ENCODE measurements around the gene CMAS. TPM values are rescaled to one million over a fixed set of nuclear protein-coding genes. Genes with fewer than 3 reads are reported as not detected.

CMAS gene
- total and polyA plus RNA-seq, 2 experiments from 2014 or later: 53.7 to 79.9 TPM

- Histone ChIP-seq H3K9me3 (ENCODE audit: low read depth) (no peaks in the 10 kb centered on the region), H4K20me1 (ENCODE audit: insufficient read depth, poor library complexity, severe bottlenecking) (no peaks in the 10 kb centered on the region), H3K4me2 (no peak overlapping the region), H3K4me1 (ENCODE audit: insufficient read depth) (peaks cover 29% of the 10 kb centered on the region), H3K79me2 (peaks cover 27% of the 10 kb centered on the region), H3K27ac (peak overlapping the region; percentile 68), H3K27me3 (no peaks in the 10 kb centered on the region), H3K4me3 (no peak overlapping the region), H2AFZ (no peak overlapping the region), H3K9me2 (replicated peaks; ENCODE audit: insufficient read depth) (no peaks in the 10 kb centered on the region), H3K36me3 (replicated peaks; ENCODE audit: insufficient read depth, low read depth) (no peaks in the 10 kb centered on the region)
- TF ChIP-seq, protein P1, sequence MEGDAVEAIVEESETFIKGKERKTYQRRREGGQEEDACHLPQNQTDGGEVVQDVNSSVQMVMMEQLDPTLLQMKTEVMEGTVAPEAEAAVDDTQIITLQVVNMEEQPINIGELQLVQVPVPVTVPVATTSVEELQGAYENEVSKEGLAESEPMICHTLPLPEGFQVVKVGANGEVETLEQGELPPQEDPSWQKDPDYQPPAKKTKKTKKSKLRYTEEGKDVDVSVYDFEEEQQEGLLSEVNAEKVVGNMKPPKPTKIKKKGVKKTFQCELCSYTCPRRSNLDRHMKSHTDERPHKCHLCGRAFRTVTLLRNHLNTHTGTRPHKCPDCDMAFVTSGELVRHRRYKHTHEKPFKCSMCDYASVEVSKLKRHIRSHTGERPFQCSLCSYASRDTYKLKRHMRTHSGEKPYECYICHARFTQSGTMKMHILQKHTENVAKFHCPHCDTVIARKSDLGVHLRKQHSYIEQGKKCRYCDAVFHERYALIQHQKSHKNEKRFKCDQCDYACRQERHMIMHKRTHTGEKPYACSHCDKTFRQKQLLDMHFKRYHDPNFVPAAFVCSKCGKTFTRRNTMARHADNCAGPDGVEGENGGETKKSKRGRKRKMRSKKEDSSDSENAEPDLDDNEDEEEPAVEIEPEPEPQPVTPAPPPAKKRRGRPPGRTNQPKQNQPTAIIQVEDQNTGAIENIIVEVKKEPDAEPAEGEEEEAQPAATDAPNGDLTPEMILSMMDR (IDR thresholded peaks at IDR 0.05; ENCODE audit: poor library complexity): no peak
- TF ChIP-seq EZH2phosphoT487 (IDR thresholded peaks at IDR 0.05; ENCODE audit: low read depth, severe bottlenecking, unreplicated experiment) (no peak), EZH2 (IDR thresholded peaks at IDR 0.05; ENCODE audit: borderline replicate concordance) (no peak)
- WGBS (ENCODE audit: low lambda C conversion rate, missing lambda C conversion rate): 44% methylated on average over 2 of the region's 2 CpGs
- DNase-seq (ENCODE audit: low spot score): no peak
Measured at GRCh38 chr12:22044391-22044790, 1.6 kb upstream of the CMAS start.

DNA sequence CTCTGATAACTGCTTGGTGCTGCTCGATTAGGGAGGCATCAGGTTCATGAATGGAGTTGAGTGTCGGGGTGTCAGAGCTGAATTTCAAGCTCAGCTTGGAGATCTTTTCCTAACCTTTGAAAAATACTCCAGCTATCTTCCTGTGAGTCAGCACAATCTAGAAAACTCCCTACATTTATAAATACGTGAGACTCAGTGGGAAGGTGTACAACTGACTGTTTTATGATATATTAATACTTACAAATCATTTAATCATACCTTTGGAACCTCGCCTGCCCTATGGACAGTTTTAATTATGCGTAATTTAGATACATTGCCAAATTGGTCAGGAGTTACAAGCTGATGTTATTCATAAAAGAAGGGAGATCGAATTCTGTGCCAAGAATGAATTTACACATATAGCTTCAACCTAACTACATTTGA lies 961 bp downstream of the CMAS start:
- WGBS (ENCODE audit: low lambda C conversion rate, missing lambda C conversion rate): 29% methylated on average over 6 of the region's 6 CpGs
- peaks cover 47% of the 10 kb centered on the region for H3K79me2 ChIP-seq
- DNase-seq (ENCODE audit: low spot score): no peak

GRCh38 chr12:22047494-22047893 lies 1.5 kb downstream of the CMAS start:
- peak overlapping the region; percentile 94 for H3K27ac ChIP-seq
- H3K27me3 ChIP-seq: no peaks in the 10 kb centered on the region
- no peak overlapping the region for H2AFZ ChIP-seq
- no peaks in the 10 kb centered on the region for H4K20me1 ChIP-seq (ENCODE audit: insufficient read depth, poor library complexity, severe bottlenecking)
- H3K4me1 ChIP-seq (ENCODE audit: insufficient read depth): peaks cover 39% of the 10 kb centered on the region
- no peaks in the 10 kb centered on the region for H3K9me3 ChIP-seq (ENCODE audit: low read depth)
- no peak for DNase-seq (ENCODE audit: low spot score)
- no peaks in the 10 kb centered on the region for H3K9me2 ChIP-seq (replicated peaks; ENCODE audit: insufficient read depth)
- H3K79me2 ChIP-seq: peaks cover 52% of the 10 kb centered on the region
- H3K4me3 ChIP-seq: peak overlapping the region; percentile 83
- H3K4me2 ChIP-seq: peak overlapping the region; percentile 78
- TF ChIP-seq EZH2 (IDR thresholded peaks at IDR 0.05; ENCODE audit: borderline replicate concordance) (no peak), EZH2phosphoT487 (IDR thresholded peaks at IDR 0.05; ENCODE audit: low read depth, severe bottlenecking, unreplicated experiment) (no peak)
- TF ChIP-seq, protein P1 (IDR thresholded peaks at IDR 0.05; ENCODE audit: poor library complexity): no peak
- WGBS (ENCODE audit: low lambda C conversion rate, missing lambda C conversion rate): 85% methylated on average over 2 of the region's 2 CpGs
- H3K36me3 ChIP-seq (replicated peaks; ENCODE audit: insufficient read depth, low read depth): no peaks in the 10 kb centered on the region

More for the DNA sequence above, 961 bp downstream of the CMAS start:
- Histone ChIP-seq H3K9me3 (ENCODE audit: low read depth) (no peaks in the 10 kb centered on the region), H4K20me1 (ENCODE audit: insufficient read depth, poor library complexity, severe bottlenecking) (no peaks in the 10 kb centered on the region), H3K36me3 (replicated peaks; ENCODE audit: insufficient read depth, low read depth) (no peaks in the 10 kb centered on the region), H3K4me2 (peak overlapping the region; percentile 78), H3K4me3 (peak overlapping the region; percentile 83), H3K27me3 (no peaks in the 10 kb centered on the region), H3K9me2 (replicated peaks; ENCODE audit: insufficient read depth) (no peaks in the 10 kb centered on the region), H2AFZ (peak overlapping the region; percentile 99), H3K4me1 (ENCODE audit: insufficient read depth) (peaks cover 39% of the 10 kb centered on the region), H3K27ac (peak overlapping the region; percentile 94)
- TF ChIP-seq EZH2phosphoT487 (IDR thresholded peaks at IDR 0.05; ENCODE audit: low read depth, severe bottlenecking, unreplicated experiment): no peak
- TF ChIP-seq, protein P1 (IDR thresholded peaks at IDR 0.05; ENCODE audit: poor library complexity): no peak
- no peak for TF ChIP-seq EZH2 (IDR thresholded peaks at IDR 0.05; ENCODE audit: borderline replicate concordance)
